K562 (cell line): ENCODE results near the gene CRLF3. TPM values are rescaled to one million over a fixed set of nuclear protein-coding genes. Genes with fewer than 3 reads are reported as not detected.

Experiments
- CHAMP1 ChIP-seq: fragments of 450-650 bp; IDR thresholded peaks from 2 replicates; pipeline ENCODE4 v1.6.1; 2016; ENCODE audit warnings: mild to moderate bottlenecking
- KDM1A ChIP-seq, 2 experiments: fragments of 450-650 bp; IDR thresholded peaks; 2 replicates each; pipeline ENCODE4 v1.6.1; 2016; ENCODE audit warnings: mild to moderate bottlenecking in 2 of 2
- MBD1 ChIP-seq: fragments of 250-450 bp; sonication (Bioruptor Pico); IDR thresholded peaks from 2 replicates; pipeline ENCODE4 v1.8.0; 2022; ENCODE audit warnings: inconsistent platforms
- MIER1 ChIP-seq: fragments of 450-650 bp; IDR thresholded peaks from 2 replicates; pipeline ENCODE4 v1.6.1; 2016; ENCODE audit warnings: antibody characterized with exemption, mild to moderate bottlenecking, low read depth
- PKNOX1 ChIP-seq: fragments of 450-650 bp; IDR thresholded peaks from 2 replicates; pipeline ENCODE4 v1.6.1; 2016
- REST ChIP-seq, 2 experiments: fragments of 450-650 bp; formaldehyde crosslinking in 1 of 2; IDR thresholded peaks; 2 replicates each; pipeline versions ENCODE4 v1.4.0 to v1.6.1; 2014 to 2020; ENCODE audit warnings: mild to moderate bottlenecking in 2 of 2, borderline replicate concordance in 1 of 2, low read depth in 1 of 2
- SIN3A ChIP-seq, 2 experiments: fragments of 150-350 bp in 1 of 2; IDR thresholded peaks; 2 replicates each; pipeline ENCODE4 v1.6.1; 2011 to 2016; ENCODE audit warnings: borderline replicate concordance in 2 of 2, low read depth in 2 of 2, low read length in 2 of 2, mild to moderate bottlenecking in 2 of 2, moderate library complexity in 2 of 2; ENCODE audit not compliant: control insufficient read depth in 1 of 2
- SP1 ChIP-seq: sonication (generic); formaldehyde crosslinking; IDR thresholded peaks from 2 replicates; pipeline ENCODE4 v1.8.1; 2022; ENCODE audit warnings: mild to moderate bottlenecking, missing genetic modification reagents
- TEAD1 ChIP-seq, 2 experiments: fragments of 450-650 bp in 1 of 2; sonication (generic) in 1 of 2; formaldehyde crosslinking; IDR thresholded peaks; 2 replicates each; pipeline versions ENCODE4 v1.4.0 to v1.8.0; 2020 to 2022; ENCODE audit warnings: mild to moderate bottlenecking in 2 of 2, missing genetic modification reagents in 1 of 2
- ZFPM2 ChIP-seq: fragments of 250-450 bp; sonication (Bioruptor Pico); IDR thresholded peaks from 2 replicates; pipeline ENCODE4 v1.5.1; 2022; ENCODE audit warnings: mild to moderate bottlenecking
- ZNF668 ChIP-seq: fragments of 250-450 bp; sonication (Bioruptor Pico); IDR thresholded peaks from 2 replicates; pipeline ENCODE4 v1.8.0; 2022; ENCODE audit warnings: mild to moderate bottlenecking, inconsistent platforms
- polyA plus RNA-seq, 8 experiments: library from polyadenylated mRNA; depleted of rRNA in 4 of 8; stranded (reverse) in 5 of 8; unstranded in 3 of 8; fragments of >200 nt; fragmentation: Nextera tagmentation in 2 of 8; fragmentation: Illumina TruSeq in 1 of 8; extraction: Ambion mirVana in 2 of 8; extraction: Trizol in 1 of 8; gene quantifications; 2 replicates each; pipeline versions ENCODE4 v1.2.1 to v1.2.3, GENCODE V29; 2011 to 2014; ENCODE audit warnings: inconsistent platforms in 1 of 8, missing spikeins in 1 of 8
- total RNA-seq, 7 experiments: library from RNA; depleted of rRNA in 6 of 7; stranded (reverse); fragments of >200 nt in 6 of 7; fragmentation: Illumina TruSeq in 2 of 7; extraction: Trizol in 2 of 7; gene quantifications; 2 replicates each; pipeline versions ENCODE4 v1.2.1 to v1.2.3, GENCODE V29; 2011 to 2021; ENCODE audit warnings: low replicate concordance in 1 of 7

Gene CRLF3
- total and polyA plus RNA-seq, 9 of the 15 experiments (the other 6 are each of a cell fraction or from before 2014, with no cell fraction given) = 13.2 to 55.9 (median 29.8) TPM

- no peak for TF ChIP-seq REST (IDR thresholded peaks at IDR 0.05; ENCODE audit: borderline replicate concordance)
- TF ChIP-seq REST (CRISPR knock-in tag; IDR thresholded peaks at IDR 0.05; ENCODE audit: low read depth) = no peak
- TF ChIP-seq ZFPM2 (CRISPR knock-in tag) = no peak
- TF ChIP-seq SIN3A (IDR thresholded peaks at IDR 0.05; ENCODE audit: borderline replicate concordance in 2 of 2, control insufficient read depth in 1 of 2, low read depth in 2 of 2, low read length in 2 of 2) = no peak
- TF ChIP-seq MIER1 = no peak
- TF ChIP-seq PKNOX1 = no peak
- TF ChIP-seq KDM1A (IDR thresholded peaks at IDR 0.05) = no peak
- no peak for TF ChIP-seq CHAMP1
- TF ChIP-seq SP1 = no peak
- TF ChIP-seq TEAD1 (CRISPR knock-in tag; IDR thresholded peaks at IDR 0.05) = no peak
- TF ChIP-seq ZNF668 (CRISPR knock-in tag) = no peak
- no peak for TF ChIP-seq MBD1
These were observed 2.6 kb upstream of the CRLF3 start (continued) for GRCh38 chr17:30827082-30827481.
